OCI-LY3 (cell line): ENCODE data around the gene CRYBA2.
A peak's percentile ranks its signal among the peaks of the same experiment; 100 is the strongest.

ENCODE experiments used
- H2AFZ ChIP-seq: fragments of 200-600, 300-600 bp; shearing (Covaris generic); 2 replicates; pipeline ENCODE4 v1.6.0; 2014; ENCODE audit warnings: antibody characterized with exemption, low read depth, low read length
- H3K27ac ChIP-seq: fragments of 200-600, 300-600 bp; sonication (generic); 2 replicates; pipeline ENCODE4 v1.5.1; 2014; ENCODE audit warnings: mild to moderate bottlenecking, low read length, moderate library complexity, mixed read lengths
- H3K27me3 ChIP-seq: fragments of 200-600, 300-600 bp; sonication (generic); 2 replicates; pipeline ENCODE4 v1.6.1; 2014; ENCODE audit warnings: low read depth, low read length, mixed read lengths
- H3K36me3 ChIP-seq: fragments of 200-600, 300-600 bp; sonication (generic); replicated peaks from 2 replicates; pipeline ENCODE3; 2014; ENCODE audit warnings: low read depth, low read length, mixed read lengths
- H3K4me1 ChIP-seq: fragments of 300-600, 200-600 bp; sonication (generic); 2 replicates; pipeline ENCODE4 v1.6.1; 2014; ENCODE audit warnings: low read length, mixed read lengths
- H3K4me2 ChIP-seq: fragments of 200-600, 300-600 bp; sonication (generic); 2 replicates; pipeline ENCODE4 v1.6.1; 2014; ENCODE audit warnings: low read length, mixed read lengths
- H3K4me3 ChIP-seq: fragments of 300-600, 200-600 bp; sonication (generic); 2 replicates; pipeline ENCODE4 v1.5.1; 2014; ENCODE audit warnings: antibody characterized with exemption, mild to moderate bottlenecking, low read length, moderate library complexity
- H3K79me2 ChIP-seq: fragments of 300-600, 200-600 bp; shearing (Covaris generic); 2 replicates; pipeline ENCODE4 v1.6.1; 2014; ENCODE audit warnings: mild to moderate bottlenecking, low read length, mixed read lengths
- H3K9ac ChIP-seq: fragments of 300-600, 200-600 bp; shearing (Covaris generic); 2 replicates; pipeline ENCODE4 v1.6.0; 2014; ENCODE audit warnings: mild to moderate bottlenecking, low read length, moderate library complexity
- H3K9me3 ChIP-seq: fragments of 200-600, 300-600 bp; shearing (Covaris generic); 2 replicates; pipeline ENCODE4 v1.6.1; 2014; ENCODE audit warnings: low read length, mixed read lengths; ENCODE audit not compliant: insufficient read depth
- H4K20me1 ChIP-seq: fragments of 200-600, 300-600 bp; sonication (generic); 2 replicates; pipeline ENCODE4 v1.6.1; 2016; ENCODE audit warnings: low read length, mixed read lengths; ENCODE audit not compliant: insufficient read depth
- EZH2phosphoT487 ChIP-seq: fragments of 200-600 bp; shearing (Covaris generic); IDR thresholded peaks from 2 replicates; pipeline ENCODE4 v1.6.1; 2018; ENCODE audit warnings: antibody characterized with exemption, mixed run types, low read depth
- TF ChIP-seq, protein P1 (sequence below): fragments of 200-600, 300-600 bp; sonication (generic); IDR thresholded peaks from 2 replicates; pipeline ENCODE4 v1.5.1; 2014; ENCODE audit warnings: antibody characterized with exemption, low read length, low read depth

The CRYBA2 gene

DNA sequence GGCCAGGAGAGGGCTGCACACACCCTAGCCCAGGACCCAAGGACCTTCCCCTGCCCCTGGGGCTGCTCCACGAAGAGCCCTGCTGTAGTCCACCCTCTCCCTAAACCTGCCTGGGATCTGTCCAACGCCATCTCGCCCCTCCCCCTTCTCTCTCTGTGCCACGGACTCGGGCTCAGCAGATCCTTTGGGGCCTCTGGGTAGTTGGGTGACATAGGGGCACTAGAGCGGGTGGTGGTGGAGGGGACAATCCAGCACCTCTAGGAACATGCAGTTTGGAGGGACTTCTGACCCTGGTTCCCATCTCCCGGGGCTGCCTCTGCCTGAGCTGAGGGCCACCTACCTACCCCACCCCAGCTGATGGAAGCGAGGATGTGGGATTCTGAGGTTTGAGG, 7.3 kb upstream of the CRYBA2 start:
- Histone ChIP-seq H3K4me1 (peaks cover 10% of the 10 kb centered on the region), H3K4me3 (no peak overlapping the region), H4K20me1 (no peaks in the 10 kb centered on the region), H3K27me3 (no peaks in the 10 kb centered on the region; the same call in 1 of the 2 replicates), H3K9me3 (no peaks in the 10 kb centered on the region), H2AFZ (no peak overlapping the region), H3K27ac (no peak overlapping the region), H3K9ac (no peak overlapping the region), H3K4me2 (no peak overlapping the region), H3K36me3 (no peaks in the 10 kb centered on the region), H3K79me2 (no peaks in the 10 kb centered on the region)
- no peak for TF ChIP-seq EZH2phosphoT487
- TF ChIP-seq, protein P1, sequence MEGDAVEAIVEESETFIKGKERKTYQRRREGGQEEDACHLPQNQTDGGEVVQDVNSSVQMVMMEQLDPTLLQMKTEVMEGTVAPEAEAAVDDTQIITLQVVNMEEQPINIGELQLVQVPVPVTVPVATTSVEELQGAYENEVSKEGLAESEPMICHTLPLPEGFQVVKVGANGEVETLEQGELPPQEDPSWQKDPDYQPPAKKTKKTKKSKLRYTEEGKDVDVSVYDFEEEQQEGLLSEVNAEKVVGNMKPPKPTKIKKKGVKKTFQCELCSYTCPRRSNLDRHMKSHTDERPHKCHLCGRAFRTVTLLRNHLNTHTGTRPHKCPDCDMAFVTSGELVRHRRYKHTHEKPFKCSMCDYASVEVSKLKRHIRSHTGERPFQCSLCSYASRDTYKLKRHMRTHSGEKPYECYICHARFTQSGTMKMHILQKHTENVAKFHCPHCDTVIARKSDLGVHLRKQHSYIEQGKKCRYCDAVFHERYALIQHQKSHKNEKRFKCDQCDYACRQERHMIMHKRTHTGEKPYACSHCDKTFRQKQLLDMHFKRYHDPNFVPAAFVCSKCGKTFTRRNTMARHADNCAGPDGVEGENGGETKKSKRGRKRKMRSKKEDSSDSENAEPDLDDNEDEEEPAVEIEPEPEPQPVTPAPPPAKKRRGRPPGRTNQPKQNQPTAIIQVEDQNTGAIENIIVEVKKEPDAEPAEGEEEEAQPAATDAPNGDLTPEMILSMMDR, result no peak

DNA sequence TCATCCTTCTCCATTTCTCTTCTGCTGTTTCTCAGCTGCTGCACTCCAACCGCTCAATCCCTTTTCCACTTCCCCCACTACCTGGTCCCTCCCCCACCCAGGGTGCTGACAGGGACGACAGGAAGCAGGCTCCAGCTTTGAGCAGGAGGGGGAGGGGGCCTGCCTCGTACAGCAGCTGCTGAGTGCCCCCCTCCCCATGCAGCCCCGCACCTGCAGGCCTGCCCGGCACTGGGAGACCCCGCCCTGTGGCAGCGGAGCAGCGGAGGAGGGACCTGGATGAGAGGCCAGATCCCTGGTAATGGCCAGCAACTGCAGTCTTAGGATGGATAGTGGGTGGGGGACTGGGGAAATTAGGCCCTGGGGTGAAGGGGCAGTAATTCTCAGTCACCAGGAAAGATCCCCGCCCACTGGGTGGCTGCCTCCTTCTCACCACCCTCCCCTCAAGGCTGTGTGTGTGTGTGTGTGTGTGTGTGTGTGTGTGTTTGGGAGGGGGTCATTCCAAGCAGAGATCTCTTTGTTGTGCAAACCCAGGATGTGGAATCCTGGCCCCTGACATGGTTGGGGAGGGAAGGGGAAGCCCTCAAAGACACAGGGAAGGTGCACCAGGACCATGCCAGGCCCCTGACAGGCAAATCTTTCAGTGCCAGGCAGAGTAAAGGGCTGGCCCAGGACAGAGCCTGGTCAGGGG, 6.8 kb upstream of the CRYBA2 start:
- Histone ChIP-seq H3K4me1 (peaks cover 10% of the 10 kb centered on the region), H2AFZ (no peak overlapping the region), H3K4me2 (peak overlapping the region; percentile 14; the same call in 1 of the 2 replicates), H3K4me3 (no peak overlapping the region), H3K9ac (no peak overlapping the region), H4K20me1 (no peaks in the 10 kb centered on the region), H3K27me3 (no peaks in the 10 kb centered on the region; the same call in 1 of the 2 replicates), H3K79me2 (no peaks in the 10 kb centered on the region), H3K9me3 (no peaks in the 10 kb centered on the region), H3K27ac (no peak overlapping the region), H3K36me3 (no peaks in the 10 kb centered on the region)
- TF ChIP-seq, protein P1, result no peak
- no peak for TF ChIP-seq EZH2phosphoT487

DNA sequence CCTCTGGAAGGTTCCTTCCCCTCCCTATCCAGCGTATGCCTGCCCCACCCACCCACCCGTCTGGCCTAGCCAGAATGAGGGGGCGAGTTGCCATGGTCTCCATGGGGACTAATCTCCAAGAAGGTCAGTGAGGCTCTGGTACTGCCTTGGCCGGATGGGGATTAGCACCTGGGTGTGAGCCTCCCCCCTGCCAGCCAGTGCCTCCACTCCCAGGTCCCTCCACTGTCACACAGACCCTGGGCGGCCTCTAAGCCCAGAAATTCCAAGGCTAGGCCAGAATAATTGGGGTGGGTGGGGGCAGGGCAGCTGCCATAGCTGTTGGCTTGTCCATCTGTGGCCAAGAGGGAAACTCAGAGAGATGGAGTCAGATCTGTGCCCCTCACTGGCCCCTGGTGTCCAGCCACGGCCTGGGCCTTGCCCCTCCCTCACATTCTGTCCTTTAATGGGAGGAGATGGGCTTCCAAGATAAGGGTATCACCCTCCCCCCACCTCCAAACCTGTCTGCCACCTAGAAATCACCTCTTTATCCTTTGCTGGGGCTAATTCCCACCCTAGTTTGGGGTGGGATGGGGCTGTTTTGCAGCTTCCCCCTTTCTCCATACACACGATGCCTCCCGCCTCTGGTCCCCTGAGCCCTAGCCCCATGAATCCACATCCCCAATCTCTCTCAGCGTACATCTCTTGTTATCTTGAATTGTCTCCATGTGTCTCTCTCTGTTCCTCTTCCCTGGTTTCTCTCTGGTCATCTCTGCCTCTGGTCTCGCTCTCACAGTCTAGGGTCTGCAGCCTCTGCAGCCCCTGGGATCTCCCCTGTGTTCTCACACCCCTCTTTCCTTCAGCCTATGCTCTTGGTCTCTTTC, 6.0 kb upstream of the CRYBA2 start:
- Histone ChIP-seq H3K4me1 (peaks cover 10% of the 10 kb centered on the region), H3K4me2 (peak overlapping the region; percentile 14; the same call in 1 of the 2 replicates), H3K27me3 (no peaks in the 10 kb centered on the region; the same call in 1 of the 2 replicates), H3K4me3 (no peak overlapping the region), H3K9ac (no peak overlapping the region), H4K20me1 (no peaks in the 10 kb centered on the region), H3K9me3 (no peaks in the 10 kb centered on the region), H3K79me2 (no peaks in the 10 kb centered on the region), H3K27ac (no peak overlapping the region), H3K36me3 (no peaks in the 10 kb centered on the region), H2AFZ (no peak overlapping the region)
- TF ChIP-seq EZH2phosphoT487, result no peak
- TF ChIP-seq, protein P1, result no peak

DNA sequence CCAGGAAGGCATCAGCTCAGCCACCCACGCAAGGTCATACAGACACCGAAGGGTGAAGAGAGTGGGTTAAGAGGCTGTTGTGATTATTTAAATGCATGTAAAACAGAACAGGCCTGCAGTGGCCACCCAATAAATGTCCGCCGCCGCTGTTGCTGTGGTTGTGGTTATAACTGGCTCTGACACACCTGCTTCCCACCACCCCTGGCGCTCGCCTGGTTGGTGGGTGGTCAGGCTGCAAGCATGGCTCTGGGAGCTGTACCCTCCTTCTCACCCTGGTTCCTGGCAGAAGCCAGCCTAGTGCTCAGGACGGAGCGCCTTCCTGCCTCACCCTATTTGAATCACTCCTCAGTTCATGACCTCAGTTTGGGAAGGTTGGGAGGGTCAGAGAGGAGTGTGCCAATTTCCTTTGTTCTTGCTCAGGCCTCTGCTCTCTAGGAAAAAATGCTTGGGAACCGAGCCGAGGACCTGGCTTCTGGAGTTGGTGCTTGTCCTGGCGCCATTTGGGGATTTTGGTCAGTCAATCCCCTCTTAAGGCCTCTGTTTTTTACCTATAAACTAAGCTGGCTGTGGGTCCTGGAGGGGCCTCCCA, 5.3 kb upstream of the CRYBA2 start:
- no peak overlapping the region for H3K27ac ChIP-seq
- H4K20me1 ChIP-seq, result no peaks in the 10 kb centered on the region
- no peaks in the 10 kb centered on the region for H3K79me2 ChIP-seq
- H3K27me3 ChIP-seq, result no peaks in the 10 kb centered on the region; the same call in 1 of the 2 replicates
- H3K36me3 ChIP-seq, result no peaks in the 10 kb centered on the region
- H3K9ac ChIP-seq, result no peak overlapping the region
- no peak overlapping the region for H2AFZ ChIP-seq
- H3K4me2 ChIP-seq, result no peak overlapping the region
- H3K4me1 ChIP-seq, result peaks cover 10% of the 10 kb centered on the region
- no peaks in the 10 kb centered on the region for H3K9me3 ChIP-seq
- H3K4me3 ChIP-seq, result no peak overlapping the region
- TF ChIP-seq, protein P1, result no peak
- TF ChIP-seq EZH2phosphoT487, result no peak
